Measurements from ENCODE around the gene ARSI.

ARSI gene

GRCh38 chr5:150302301-150303069, at the start of gene ARSI:
TSS of gene ARSI (minus strand) at chr5:150302905. CDS start at chr5:150302373, 532 bp downstream.
- DNase-seq (ENCODE audit: low read depth): peak; percentile 16

- peak; percentile 62 for DNase-seq (ENCODE audit: low read depth)
These were observed 48.0 kb upstream of the ARSI start for GRCh38 chr5:150350524-150351344.

GRCh38 chr5:150349681-150350275, 47.1 kb upstream of the ARSI start:
- no peak for DNase-seq (ENCODE audit: low read depth)

- DNase-seq (ENCODE audit: low read depth): no peak
These were observed 44.7 kb upstream of the ARSI start for GRCh38 chr5:150347451-150347850.

- no peak for DNase-seq (ENCODE audit: low read depth)
These were observed 44.3 kb upstream of the ARSI start for GRCh38 chr5:150347003-150347402.

- DNase-seq (ENCODE audit: low read depth): no peak
These were observed 43.9 kb upstream of the ARSI start for GRCh38 chr5:150346592-150346991.

- DNase-seq (ENCODE audit: low read depth): no peak
These were observed 43.0 kb upstream of the ARSI start for GRCh38 chr5:150345716-150346115.

- DNase-seq (ENCODE audit: low read depth): no peak
These were observed 41.4 kb upstream of the ARSI start for GRCh38 chr5:150343994-150344631.

- no peak for DNase-seq (ENCODE audit: low read depth)
These were observed 39.9 kb upstream of the ARSI start for GRCh38 chr5:150342583-150342982.

GRCh38 chr5:150341989-150342388, 39.3 kb upstream of the ARSI start:
- DNase-seq (ENCODE audit: low read depth): no peak

- DNase-seq (ENCODE audit: low read depth): no peak
These were observed 38.6 kb upstream of the ARSI start for GRCh38 chr5:150341331-150341730.

- DNase-seq (ENCODE audit: low read depth): no peak
These were observed 38.0 kb upstream of the ARSI start for GRCh38 chr5:150340614-150341255.

GRCh38 chr5:150339841-150340240, 37.1 kb upstream of the ARSI start:
- no peak for DNase-seq (ENCODE audit: low read depth)

GRCh38 chr5:150339165-150339564, 36.5 kb upstream of the ARSI start:
- no peak for DNase-seq (ENCODE audit: low read depth)

GRCh38 chr5:150338546-150338945, 35.8 kb upstream of the ARSI start:
- DNase-seq (ENCODE audit: low read depth): no peak

- no peak for DNase-seq (ENCODE audit: low read depth)
These were observed 33.1 kb upstream of the ARSI start for GRCh38 chr5:150335778-150336177.

GRCh38 chr5:150333400-150333799, 30.7 kb upstream of the ARSI start:
- DNase-seq (ENCODE audit: low read depth): no peak

GRCh38 chr5:150329881-150330876, 27.5 kb upstream of the ARSI start:
- peak; percentile 20 for DNase-seq (ENCODE audit: low read depth)

GRCh38 chr5:150329038-150329437, 26.3 kb upstream of the ARSI start:
- no peak for DNase-seq (ENCODE audit: low read depth)

GRCh38 chr5:150328515-150328914, 25.8 kb upstream of the ARSI start:
- no peak for DNase-seq (ENCODE audit: low read depth)

GRCh38 chr5:150327139-150327538, 24.4 kb upstream of the ARSI start:
- no peak for DNase-seq (ENCODE audit: low read depth)

Data from fibroblast of gingiva (primary cell).